NCI-H2029 treated with DMSO at 0.1 percent for 48 hours (cell line): Measurements from ENCODE around the gene CHRM1.

Experiments used
- DNase-seq: peaks from one replicate; lab custom pipeline; 2025; lab: John Stamatoyannopoulos, UW

The CHRM1 gene

GRCh38 chr11:62925745-62926679, 4.8 kb upstream of the CHRM1 start:
- no peak for DNase-seq

DNA sequence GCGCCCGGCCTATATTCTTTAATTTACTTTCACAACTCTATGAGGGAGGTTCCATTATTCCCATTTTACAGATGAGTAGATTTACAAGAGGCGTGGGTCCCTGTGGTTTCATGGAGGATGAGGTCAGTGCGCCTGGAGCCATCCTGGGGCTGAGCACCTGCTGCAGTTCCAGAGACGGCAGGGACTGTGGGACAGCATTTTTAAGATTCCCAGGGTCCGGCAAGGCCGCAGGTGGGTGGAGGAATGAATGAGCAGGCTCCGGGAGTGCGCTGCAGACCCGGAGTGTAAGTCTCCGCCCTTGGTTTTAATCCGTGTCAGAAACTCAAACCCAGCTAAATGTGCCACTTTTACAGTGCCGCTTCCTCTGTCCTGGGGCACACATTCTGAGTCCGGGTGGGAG, 4.1 kb upstream of the CHRM1 start:
- DNase-seq, result no peak

DNA sequence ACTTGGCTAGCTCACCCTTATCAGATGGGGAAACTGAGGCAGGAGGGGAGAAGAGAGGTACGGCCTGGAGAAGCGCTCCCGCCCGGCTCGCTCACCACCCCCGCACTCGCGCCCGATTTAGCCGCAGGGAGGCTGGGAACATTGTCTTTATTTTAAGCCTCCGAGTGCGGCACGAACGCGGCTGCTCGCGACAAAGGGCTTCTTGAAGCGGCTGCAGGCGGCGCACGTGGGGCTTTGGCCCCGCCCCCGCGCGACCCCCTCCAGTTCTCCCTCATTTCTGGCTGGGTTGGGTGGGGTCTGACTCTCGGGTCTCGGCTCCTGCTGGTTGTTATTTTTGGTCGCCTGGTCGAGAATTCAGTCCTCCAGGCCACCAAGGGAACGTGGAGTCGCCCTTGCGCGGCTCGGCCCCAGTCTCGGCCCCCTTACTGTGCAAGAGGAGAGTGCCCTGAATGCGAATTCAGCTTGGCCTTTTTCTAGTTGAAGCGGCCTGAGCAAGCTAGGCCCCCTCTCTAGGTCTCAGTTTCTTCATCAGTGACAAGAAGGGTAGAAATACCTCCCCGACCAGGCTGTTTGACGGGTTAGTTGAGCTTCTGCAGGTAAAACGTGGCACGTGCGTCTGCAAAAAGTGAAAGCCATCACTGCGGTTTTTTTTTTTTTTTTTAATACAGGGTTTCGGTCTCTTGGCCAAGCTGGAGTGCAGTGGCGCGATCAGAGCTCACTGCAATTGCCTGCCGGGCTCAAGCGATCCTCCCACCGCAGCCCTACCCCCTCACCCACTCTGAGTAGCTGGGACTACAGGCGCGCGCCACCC, 2.6 kb upstream of the CHRM1 start:
- no peak for DNase-seq

DNA sequence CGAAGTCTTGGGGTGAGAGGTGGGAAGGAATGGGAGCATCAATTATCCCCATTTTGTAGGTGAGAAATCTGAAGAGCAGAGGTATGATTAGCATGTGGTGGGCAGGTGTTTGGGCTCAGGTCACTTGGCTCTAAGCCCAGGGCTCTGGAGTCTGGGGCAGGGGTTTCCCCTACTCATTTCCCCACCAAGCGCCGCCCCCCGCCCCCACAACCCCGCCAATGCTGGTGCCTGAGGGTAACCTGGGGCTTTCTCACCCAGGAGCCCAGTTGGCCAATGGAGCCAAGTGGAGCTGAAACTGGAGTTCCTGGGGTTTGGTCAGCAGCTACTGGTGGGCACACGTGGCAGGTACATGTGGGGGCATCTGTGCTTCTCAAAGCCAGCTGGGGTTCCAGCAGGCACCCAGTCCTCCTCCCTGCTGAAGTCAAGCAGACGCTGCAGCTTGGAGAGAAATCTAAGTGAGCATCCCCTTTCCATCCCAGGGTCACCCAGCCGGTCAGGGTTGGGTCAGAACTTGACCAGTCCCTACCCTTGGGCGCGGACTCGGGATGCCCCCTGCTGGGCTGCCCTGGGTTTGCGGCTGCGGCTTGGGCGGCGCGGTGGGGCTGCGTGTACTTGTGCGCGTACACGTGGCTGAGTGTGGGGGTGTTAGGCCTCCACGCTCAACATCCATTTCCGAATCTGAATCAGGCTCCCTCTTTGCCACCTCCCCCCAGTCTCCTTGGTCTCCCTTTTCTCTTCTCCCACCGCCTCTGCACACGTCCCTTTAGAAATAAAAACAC, 1.7 kb upstream of the CHRM1 start:
- no peak for DNase-seq

DNA sequence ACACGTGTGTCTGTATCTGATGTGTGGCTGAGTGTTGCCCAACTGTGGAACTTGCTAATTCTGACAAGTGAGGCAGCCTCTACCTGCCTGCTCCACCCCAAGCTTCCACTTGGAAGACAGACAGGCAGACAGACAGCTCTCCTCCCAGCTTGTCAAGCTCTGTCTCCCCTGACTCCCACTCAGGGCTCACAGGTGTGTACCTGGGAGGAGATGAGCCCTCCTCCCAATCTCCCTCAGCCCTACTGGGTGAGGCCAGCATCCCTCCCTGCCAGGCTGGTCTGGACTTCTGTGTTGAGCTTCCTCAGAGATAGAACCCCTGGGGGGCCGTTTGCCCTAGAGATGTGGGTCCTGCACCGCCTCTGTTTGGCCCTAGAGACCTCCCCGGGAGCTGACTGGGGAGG, 1.0 kb upstream of the CHRM1 start:
- DNase-seq, result no peak

DNA sequence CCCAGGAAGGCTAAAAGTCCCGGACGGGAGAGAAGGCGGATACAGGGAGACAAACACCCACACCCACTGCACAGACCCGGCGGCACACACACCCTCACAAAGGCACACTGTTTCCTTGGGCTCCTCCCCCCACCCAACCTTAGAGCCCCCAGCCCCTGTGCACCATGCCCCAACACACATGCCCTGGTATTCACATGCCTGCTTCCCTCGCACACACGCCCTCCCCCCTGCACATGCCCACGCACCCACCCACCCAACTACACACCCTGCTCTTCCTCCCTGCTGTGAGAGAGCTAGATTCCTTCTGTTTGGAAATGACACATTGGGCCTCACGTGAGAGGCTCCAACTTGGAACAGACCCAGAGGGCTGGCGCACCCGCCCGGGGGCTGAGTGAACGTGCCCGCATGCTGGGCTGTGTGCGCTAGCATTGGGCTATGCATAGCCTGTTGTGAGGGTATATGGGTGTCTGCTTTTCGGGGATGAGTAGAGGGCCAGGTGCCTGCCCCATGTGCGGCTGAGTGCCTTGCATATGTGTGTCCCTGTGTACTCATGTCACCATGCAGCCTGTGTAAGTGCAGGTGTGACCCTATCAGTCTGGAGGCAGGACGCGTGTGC, 518 bp upstream of the CHRM1 start:
- no peak for DNase-seq

DNA sequence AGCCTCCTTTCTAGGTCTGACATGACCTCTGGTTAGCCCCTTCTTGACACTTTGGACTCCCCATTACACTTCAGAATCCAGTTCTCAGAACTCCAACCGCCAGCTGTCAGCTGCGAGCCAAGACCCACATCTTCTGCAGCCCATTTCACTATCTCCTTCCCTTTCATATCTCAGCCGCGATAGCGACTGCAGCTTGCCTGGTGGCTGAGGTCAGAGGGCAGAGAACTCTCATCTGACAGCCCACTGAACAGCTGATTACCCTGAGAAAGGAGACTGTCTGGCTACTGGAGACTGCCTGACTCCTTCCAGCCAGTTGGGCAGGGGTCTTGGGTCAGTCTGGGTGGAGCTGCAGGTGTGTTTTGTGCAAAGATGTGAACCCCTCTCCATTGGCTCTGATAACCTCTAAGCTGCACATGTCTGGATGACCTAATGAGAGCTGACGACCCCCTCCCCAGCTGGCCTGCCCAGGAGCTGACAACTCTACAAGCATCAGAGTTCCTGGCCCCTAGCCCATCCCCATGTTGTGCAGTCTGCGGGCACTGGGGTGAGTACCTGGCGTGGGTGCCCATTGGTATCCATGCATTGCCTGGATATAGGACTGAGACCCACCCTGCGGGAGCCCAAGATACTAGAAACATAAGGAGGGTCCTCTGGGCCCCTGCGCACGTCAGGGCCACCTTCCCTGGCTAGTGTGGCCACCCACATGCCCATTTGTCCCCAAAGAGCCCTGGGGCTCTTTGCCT, 1.1 kb downstream of the CHRM1 start:
- DNase-seq, result no peak

DNA sequence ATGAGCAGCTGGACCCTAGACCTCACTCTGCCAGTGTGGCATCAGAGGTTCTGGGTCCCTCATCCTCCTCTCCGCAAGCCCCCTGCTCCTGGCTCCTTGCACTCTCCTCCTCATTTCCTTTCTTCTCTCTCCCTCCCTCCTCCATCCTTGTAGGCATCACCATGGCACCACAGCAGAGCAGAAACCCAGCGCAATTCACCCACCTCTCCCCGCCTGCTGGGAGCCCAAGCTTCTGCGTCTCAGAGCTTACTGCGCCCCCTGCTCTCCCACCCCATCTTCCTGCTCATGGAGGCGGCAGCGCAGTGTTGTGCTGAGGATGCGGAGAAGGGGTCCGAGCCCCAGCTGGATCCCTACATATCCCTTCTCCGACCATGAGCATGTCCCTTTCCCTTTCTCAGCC, 1.7 kb downstream of the CHRM1 start:
- DNase-seq, result no peak

- DNase-seq, result no peak
Observed at GRCh38 chr11:62918531-62918930, 2.6 kb downstream of the CHRM1 start.

DNA sequence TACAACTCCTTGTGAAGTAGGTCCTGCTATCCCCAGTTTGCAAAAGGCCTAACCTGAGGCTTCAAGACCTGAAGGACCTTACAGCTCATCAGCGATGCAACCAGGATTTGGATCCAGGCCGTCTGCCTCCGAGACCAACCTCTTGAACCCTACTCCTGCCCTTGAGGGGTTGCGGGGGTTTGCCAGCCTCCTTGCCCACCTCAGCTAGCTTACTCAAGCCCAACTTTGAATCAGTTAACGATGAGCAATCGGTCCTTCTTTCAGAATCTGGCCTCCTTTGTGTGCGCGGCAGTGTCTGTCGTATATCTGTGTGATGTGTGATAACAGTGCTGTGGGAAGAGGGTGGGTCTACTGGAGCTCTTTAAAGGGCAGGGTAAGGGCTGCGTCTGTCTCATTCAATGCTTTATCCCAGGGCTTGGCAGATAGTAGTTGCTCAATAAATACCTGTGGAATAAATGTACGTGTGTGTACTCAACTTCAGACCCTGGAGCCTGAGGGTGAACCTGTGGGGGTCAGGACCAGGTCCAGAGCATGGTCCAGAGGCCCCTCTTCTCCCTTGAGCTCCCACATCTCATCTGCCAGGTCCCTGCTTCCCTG, 3.2 kb downstream of the CHRM1 start:
- no peak for DNase-seq

DNA sequence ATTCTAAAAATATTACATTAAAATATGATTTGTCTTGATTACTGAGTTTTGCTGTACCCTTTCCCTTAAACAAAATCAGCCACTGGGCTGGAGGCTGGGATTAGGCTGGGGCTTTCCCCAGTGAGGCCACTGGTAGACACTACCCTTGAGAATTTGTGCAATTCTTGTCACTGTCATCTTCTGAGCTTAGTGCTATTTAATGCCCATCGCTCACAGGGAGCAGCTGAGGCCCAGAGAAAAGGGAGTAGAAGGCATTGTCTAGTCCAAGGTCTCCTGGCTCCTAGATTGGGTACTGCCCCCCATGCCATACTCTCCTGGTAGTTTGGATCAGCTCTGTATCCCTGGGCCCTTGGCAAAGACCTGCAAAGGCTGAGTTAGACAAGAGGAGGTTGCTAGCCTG, 6.7 kb downstream of the CHRM1 start:
- DNase-seq, result no peak

DNA sequence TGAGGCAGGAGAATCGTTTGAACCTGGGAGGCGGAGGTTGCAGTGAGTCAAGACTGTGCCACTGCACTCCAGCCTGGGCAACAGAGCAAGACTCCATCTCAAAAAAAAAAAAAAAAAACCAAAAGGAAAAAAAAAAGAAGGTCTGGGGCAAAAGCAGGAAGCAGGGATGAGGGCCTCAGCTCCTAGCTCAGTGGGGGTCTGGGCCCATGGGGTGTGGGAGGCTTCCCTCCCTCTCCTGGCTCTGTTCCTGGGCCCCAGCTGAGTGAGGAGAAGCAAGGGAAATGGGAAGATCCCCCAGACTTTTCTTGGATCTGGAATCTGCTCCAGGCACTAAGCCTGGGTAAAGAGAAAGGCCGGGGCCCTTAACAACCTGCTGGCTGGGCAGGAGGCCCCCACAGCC, 8.9 kb downstream of the CHRM1 start:
- DNase-seq, result no peak

DNA sequence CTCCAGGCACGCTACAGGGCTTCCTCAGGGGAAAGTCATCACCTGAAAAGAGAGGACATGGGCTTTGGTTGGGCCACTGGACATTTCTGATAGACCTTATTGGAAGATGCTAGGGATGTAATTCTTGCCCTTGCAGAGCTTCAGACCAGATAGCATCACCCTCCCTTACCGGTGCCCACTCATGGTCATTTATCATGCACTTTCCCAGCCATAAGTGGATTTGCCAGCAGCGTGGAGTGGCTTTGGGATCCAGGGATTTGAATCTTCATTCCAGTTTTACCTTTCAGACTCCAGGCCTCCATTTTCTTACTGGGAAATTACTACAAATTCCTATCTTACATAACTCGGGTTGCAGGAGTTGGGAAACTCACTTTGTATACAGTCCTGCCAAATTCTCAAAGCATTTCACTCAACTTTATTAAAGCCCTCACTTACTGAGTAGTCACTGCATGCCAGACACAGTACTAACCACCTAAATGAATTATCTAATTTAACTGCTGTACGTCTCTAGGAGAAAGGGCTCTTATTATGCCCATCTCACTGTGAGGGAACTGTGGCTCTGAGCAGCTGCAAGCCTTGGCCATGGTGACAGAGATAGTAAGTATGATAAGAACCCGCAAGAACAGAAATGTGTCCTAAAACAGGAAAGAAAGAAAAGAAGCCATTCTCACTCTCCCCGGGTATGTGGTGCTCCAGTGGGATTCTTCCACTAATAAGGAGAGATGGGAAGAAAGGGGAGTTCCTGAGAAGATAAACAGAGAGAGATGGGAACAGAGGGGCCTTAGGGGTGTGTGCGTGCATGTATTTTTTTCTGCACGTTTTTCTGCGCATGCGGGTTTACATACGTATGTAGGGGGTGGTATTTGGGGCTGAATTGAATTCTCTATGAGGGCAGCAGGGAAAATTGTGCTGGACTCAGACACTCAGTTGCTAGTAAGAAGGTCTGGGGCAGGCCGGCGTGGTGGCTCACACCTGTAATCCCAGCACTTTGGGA, 9.7 kb downstream of the CHRM1 start:
- no peak for DNase-seq

DNA sequence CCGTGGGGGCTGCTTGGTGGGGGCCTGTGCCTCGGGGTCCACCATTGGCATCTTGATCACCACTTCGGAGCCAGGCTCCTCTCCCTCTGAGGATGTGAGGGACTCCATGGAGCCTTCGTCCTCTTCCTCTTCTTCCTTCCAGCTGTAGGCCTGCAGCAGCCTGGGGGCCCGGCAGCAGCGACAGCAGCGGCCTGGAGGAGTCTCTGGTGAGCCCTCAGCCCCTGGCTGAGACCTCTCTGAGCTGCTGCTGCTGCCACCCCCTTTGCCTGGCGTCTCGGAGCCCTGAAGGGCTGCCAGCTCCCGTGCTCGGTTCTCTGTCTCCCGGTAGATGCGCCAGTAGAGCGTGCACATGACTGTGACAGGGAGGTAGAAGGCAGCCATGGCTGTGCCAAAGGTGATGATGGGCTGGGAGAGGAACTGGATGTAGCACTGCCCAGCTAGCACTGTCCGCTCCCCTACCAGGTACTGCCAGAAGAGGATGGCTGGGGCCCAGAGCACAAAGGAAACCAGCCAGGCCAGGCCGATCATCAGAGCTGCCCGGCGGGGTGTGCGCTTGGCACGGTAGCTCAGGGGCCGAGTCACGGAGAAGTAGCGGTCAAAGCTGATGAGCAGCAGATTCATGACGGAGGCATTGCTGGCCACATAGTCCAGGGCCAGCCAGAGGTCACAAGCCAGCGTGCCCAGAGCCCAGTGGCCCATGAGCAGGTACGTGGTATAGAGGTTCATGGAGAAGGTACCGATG, 10.9 kb downstream of the CHRM1 start:
- no peak for DNase-seq

DNA sequence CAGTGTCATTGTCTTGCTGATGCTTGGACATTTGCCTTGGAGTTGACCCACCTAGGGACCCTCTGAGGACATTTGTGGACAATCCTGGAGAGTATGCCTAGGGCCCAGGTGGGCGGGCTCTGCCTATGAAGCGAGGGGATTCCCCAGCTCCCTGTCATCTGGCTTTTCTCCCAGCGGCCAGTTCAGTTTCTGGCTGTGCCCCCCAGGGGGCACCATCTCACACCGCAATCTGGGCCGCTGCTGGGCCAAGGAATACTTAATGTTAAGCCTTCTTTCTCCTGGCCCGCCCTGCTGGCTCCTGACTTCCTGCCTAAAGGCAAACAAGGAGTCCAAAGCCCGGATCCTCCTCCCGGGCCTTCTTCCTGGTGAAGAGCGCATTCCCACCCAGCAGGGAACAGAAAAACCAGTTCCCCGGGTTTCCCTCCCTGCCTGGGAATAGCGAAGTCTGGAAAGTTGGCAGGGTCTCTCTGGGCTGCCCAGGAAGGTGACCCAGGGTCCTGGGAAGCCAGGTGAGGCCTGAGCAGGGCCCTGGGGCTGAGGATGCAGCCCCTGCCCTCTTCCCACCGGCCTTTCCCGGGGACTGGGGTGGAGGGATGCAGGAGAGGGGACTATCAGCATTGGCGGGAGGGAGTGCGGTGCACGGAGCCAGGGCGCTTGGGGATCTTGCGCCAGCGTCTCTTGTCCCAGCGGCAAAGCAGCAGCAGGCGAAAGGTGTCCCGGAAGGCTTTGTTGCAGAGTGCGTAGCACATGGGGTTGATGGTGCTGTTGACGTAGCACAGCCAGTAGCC, 11.9 kb downstream of the CHRM1 start:
- peak; percentile 68 for DNase-seq

DNA sequence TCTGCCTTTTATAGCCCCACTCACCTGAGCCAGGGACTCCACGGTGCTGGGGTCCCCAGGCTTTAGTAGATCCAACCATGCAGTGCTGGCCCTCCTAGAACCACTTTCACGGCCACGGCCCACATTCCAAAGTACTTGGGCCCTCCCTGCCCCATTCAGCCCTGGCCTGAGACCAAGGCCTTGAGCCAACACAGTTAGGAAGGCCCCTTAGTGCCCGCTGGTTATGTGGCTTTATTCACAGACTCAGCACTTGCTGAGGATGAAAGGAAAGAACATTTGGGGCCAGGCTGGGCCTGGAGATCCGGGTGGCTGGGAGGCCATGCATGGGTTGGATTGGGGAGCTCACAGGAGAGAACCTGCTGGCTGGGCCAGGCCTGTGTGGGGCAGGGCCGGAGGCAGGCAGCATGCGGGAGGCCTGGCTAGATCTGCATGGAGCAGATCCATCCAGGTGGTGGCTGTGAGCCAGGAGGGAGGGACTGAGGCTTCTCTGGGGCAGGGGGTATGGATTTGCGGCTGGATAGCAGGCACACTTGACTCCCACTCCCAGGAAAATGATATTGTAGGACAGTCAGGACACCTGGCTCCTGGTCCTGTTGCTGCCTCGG, 12.6 kb downstream of the CHRM1 start:
- no peak for DNase-seq

GRCh38 chr11:62905927-62906531, 15.1 kb downstream of the CHRM1 start:
- peak; percentile 58 for DNase-seq
